Left hindlimb (tissue), 1 donor: ENCODE results near the gene IL16.

Experiments
- DNase-seq: peaks from one replicate; pipeline ENCODE4 v3.0.0-alpha.2; 2018

The IL16 gene

DNA sequence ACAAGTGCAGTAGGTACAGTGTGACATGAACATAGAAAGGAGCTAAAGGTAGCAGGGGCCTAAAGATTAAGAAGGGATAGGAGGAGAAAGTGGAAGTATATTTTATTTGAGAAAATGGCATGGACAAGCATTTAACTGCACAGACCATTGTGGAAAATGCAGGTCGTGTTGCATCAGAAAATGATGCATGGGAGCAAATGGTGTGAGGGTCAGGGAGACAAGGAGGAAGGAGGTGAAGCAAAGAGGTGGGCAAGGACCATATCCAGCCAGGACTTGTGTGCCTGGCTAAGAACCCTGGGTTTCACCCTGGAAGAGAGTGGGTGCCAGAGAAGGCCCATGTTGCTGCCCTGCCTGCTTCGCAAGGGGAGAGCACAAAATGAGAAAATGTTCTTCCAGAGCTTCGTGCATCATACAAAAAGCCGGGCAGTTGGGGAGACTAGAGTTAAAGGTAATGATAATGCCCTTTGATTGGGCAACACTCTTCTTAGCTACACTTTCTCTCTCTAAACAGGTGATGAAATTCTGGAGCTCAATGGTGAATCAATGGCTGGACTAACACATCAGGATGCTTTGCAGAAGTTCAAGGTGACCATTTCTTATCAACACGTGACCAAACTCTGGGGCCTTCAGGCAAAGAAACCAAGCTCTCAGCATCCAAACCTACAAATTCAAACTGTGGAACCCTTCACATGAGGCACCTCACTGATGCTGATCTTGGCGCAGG is 81.8 kb downstream of the IL16 start:
- DNase-seq, result no peak

DNA sequence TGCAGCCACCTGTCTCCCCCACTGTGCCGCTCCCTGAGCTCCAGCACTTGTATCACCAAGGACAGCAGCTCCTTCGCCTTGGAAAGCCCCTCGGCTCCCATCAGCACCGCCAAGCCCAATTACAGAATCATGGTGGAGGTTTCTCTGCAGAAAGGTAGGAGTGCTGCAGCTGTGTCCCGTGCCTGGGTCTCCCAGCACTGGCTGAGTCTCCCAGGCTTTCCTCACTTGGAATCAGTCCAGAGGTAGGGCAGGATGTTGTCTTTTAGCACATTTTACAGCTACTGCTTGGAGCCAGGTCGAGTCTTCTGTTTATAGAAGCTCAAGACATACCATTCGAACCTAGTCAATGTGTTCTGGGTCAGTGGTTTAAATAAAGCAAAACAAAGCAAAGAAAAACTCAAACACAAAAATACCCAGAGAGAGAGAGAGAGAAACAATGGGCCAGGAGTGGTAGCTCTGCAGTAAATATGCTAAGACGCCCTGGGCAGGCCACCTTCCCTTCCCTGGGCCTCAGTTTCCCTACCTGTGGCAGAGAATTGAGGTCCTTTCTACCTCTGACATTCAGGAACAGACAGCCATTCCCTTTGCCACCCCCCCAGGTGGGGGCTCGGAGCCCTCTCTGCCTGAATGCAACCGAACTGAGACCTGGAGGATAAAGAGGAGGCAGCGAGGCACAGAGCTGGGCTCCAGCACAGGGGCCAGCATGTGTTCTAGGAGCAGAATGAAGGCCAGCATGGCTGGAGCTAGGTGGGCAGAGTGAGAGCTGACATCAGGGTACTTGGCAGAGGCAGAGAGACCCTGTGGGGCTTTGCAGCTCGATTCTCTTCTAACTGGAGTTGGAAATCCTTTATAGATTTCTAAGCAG is 83.2 kb downstream of the IL16 start:
- DNase-seq, result no peak

GRCh38 chr15:81280696-81281455 is 84.2 kb downstream of the IL16 start:
- no peak for DNase-seq

- DNase-seq, result no peak
Measured at GRCh38 chr15:81281456-81281735, 84.7 kb downstream of the IL16 start.

DNA sequence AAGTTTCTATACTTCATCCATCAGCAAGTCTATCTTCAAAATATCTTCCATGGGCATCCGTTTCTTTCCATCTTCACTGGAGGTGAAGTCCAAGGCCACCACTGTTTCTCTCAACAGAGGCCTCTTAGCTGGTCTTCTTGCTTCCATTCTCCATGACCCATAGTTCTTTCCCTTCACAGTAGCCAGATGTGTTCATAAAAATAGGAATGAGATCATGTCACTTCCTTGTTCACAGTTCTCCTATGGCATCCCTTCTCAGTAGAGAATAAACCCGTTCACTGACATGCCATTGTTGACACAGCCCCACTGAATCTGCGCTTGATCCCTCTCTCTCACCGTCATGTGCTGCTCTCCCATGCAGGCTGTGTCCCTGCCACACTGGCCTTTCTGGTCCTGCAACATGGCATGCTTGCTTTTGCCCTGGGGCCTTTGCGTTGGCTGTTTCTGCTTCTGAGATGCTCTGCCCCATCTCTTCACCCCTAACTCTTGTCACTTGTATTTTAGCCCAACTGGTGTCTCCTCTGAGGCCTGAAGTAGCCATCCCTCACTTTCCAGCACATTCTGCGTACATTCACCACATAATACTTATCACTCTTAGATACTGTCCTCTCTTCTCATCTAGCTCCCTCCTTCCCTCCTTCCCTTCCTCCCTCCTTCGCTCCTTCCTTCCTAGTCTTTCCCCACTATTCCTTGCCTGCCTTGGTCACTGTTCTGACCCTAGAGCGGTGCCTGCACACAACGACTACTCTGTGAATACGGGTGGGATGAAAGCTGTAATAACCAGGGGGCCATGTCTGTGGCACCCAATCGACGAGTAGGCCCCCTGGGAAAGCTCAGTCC is 85.3 kb downstream of the IL16 start:
- DNase-seq, result no peak

- no peak for DNase-seq
Measured at GRCh38 chr15:81282606-81282895, 85.9 kb downstream of the IL16 start.

GRCh38 chr15:81282911-81283310 is 86.2 kb downstream of the IL16 start:
- DNase-seq, result no peak

DNA sequence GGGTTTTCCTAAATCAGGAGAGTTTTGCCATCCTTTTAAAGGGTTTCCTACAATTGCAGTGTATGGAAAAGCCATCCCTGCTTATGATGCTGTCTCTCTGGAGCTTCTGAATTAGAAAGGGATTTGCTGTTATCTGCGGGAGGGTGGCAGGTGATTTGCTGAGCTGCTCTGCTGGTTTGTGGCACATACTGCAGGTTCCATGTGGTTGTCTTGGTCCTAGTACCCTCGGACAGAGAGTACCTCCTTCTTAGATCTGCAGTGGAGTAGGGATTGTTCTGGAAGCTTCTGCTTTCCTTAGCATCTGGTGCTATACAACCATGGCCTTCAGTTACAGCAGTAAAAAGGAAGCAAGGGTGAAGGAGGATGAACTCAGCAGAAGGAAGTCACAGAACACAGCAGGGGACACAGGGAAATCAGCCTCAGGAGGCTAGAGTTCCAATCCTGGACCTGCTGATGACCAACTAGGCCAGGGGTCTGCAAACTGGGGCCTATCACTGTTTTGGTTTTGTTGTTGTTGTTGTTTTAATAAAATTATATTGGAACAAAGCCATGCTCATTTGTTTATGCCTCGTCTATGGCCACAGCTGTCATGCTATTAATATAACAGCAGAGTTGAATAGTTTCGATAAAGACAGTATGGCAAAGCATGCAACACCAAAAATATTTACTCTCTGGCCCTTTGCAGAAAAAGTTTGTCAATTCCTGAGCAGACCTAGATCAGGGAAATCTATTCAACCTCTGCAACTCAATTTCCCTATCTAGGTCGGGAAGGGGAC is 87.8 kb downstream of the IL16 start:
- DNase-seq, result no peak

- DNase-seq, result no peak
Measured at GRCh38 chr15:81285461-81285860, 88.8 kb downstream of the IL16 start.

GRCh38 chr15:81286621-81287121 is 90.0 kb downstream of the IL16 start:
- DNase-seq, result no peak

DNA sequence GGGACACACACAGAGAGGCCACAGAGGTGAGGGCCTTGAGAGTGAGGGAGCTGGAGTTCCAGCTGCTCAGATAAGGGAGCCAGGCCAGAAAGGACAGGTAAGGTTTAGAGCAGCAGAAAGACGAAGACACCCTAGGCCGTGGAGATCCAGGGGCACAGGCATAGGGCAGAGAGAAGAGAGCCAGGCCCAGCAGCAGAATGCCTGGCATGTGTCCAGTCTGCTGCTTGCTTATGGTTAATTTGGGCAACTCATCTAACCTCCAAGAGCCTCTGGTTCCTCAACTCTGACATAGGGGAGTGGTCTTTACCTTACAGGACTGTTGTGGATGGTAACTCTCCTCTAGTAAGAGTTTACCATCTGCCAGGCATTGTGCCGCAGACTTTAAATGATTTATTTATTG is 91.4 kb downstream of the IL16 start:
- no peak for DNase-seq

GRCh38 chr15:81288616-81289015 is 91.9 kb downstream of the IL16 start:
- no peak for DNase-seq

DNA sequence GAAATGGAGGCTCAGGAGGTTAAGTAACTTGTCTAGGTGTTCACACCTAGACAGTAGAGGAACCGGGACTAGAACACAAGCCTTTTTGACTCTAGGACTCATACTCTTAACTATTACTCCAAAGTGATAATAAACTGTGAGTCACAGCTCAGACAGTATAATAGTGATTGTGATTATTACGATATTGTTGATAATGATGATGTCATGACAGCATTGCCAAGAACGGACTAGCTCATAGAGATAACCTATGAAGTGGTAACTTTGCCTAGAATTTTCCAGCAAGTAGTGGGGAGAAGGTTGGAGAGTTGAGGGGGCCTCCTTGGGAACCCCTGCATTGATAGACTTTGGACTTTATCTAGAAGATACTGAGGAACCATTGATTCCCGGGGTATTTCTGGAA is 93.2 kb downstream of the IL16 start:
- no peak for DNase-seq

GRCh38 chr15:81291916-81292522 is 95.3 kb downstream of the IL16 start:
- DNase-seq, result no peak

DNA sequence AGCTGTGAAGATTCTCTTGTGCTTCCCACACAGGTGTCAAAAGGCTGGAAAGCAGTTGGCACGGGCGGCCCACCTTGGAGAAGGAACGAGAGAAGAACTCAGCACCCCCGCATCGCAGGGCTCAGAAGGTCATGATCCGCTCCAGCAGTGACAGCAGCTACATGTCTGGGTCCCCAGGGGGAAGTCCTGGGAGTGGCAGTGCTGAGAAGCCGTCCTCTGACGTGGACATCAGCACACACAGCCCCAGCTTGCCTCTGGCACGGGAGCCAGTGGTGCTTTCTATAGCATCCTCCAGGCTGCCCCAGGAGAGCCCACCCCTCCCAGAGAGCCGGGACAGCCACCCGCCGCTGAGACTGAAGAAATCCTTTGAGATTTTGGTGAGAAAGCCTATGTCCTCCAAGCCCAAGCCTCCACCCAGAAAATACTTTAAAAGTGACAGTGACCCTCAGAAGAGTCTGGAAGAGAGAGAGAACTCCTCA is 95.9 kb downstream of the IL16 start:
- DNase-seq, result no peak

DNA sequence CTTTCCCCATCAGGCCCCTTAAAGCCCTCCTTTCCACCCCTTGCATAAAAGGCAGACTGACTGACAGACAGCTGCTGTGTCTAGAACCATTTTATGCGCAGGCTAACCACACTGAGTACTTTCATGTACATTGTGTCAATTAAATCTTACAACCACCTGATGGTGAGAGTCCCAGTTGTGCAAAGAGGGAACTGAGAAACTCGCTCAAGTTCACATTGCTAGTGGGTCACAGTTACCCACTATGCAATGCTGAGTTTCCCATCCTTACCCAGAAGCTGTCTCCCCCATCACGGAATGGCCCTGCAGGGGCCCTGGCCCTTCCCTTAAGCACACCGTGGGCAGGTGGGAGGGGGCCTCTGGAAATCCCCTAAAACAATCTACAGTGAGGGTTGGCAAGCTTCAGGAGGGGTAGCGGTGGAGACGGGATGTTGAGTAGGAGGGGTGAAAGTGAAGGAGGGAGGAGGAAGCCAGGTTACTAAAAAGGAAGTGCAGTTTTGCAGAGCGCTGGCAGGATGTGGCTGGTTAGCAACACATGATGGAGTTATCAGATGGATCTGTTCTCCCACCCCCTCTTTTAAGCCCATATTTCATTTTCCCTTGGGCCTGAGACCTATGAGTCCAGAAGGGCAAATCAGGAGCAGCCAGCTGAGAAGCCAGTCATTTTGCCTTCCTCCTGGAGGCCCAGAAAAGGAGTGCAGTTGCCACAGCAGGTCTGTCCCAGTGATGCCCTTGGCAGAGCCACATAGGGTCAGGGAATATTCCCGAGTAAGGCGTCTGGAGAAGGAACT is 97.2 kb downstream of the IL16 start:
- DNase-seq, result no peak

DNA sequence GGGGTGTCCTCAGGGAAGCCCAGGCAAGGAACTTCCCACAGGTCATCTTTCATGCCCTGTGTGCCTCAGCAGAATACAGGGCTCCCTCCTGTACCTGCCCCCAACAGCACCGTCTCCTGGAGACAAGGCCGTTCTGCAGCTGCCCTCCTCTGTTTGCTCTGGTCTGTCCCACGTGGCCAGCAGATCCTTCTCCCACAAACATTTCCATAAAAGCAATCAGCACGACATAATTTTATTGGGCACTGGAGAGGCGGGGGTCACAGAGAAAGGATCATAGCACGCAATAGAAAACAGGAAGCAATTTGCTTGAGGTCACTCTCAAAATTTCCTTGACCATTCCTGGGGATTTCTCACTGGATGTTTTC is 97.8 kb downstream of the IL16 start:
- no peak for DNase-seq

GRCh38 chr15:81295486-81296121 is 98.9 kb downstream of the IL16 start:
- no peak for DNase-seq

- no peak for DNase-seq
Measured at GRCh38 chr15:81296186-81296585, 99.5 kb downstream of the IL16 start.

GRCh38 chr15:81296673-81297072 is 100.0 kb downstream of the IL16 start:
- no peak for DNase-seq
